Stimulated activated effector memory CD8-positive, alpha-beta T cell treated with anti-CD3 and anti-CD28 coated beads, Interleukin-12 subunit alpha, Interleukin-12 subunit beta, amount 100 ng/mL, for 72 hours (primary cell): ENCODE measurements around the gene C12orf60.

Experiments used
- ATAC-seq: fragments of 150-1000 bp; cut with Tn5 transposase; 2 replicates; pipeline ENCODE4 v1.10.0; 2021
- DNase-seq, 2 donors: peaks; one replicate each; pipeline ENCODE4 v3.0.0; 2021 to 2022; ENCODE audit warnings: low spot score in 2 of 2
- H3K27ac Mint-ChIP-seq: one replicate; pipeline ENCODE4 v1.8.0; 2022; ENCODE audit warnings: mild to moderate bottlenecking, mixed read lengths
- H3K36me3 Mint-ChIP-seq: one replicate; pipeline ENCODE4 v1.8.0; 2022; ENCODE audit warnings: mild to moderate bottlenecking, mixed read lengths
- H3K4me1 Mint-ChIP-seq: one replicate; pipeline ENCODE4 v1.8.0; 2022; ENCODE audit warnings: mixed read lengths
- H3K4me3 Mint-ChIP-seq: one replicate; pipeline ENCODE4 v1.8.0; 2022; ENCODE audit warnings: mild to moderate bottlenecking, mixed read lengths
- H3K9me3 Mint-ChIP-seq: one replicate; pipeline ENCODE4 v1.8.0; 2022; ENCODE audit warnings: mixed read lengths

C12orf60 gene

DNA sequence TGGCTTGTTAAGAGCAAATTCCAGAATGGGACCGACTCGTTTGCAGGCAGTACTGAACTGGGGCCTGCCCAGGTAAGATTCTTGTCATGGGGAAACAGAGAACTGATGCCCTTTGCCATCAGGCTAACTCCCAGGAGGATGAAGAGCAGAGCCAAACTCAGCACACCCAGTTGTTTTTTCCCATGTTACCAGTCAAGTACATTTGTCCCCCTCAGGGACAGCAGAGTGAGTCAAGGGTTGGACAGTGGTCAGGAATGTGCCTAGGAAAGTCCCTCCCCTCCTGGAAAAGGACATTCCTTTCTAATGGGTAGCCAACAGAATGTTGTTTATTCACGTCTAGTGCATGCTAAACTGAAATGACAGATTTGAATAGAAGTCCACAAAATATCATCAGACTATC lies 38.3 kb downstream of the C12orf60 start:
- Mint-ChIP-seq H3K36me3 (no peaks in the 10 kb centered on the region), H3K4me3 (no peak overlapping the region), H3K27ac (no peak overlapping the region), H3K9me3 (no peaks in the 10 kb centered on the region), H3K4me1 (peaks cover 6% of the 10 kb centered on the region)
- no peak for DNase-seq
- no peak for ATAC-seq

GRCh38 chr12:14842315-14842714 lies 38.8 kb downstream of the C12orf60 start:
- Mint-ChIP-seq H3K4me1 (peaks cover 6% of the 10 kb centered on the region), H3K4me3 (no peak overlapping the region), H3K36me3 (no peaks in the 10 kb centered on the region), H3K9me3 (no peaks in the 10 kb centered on the region), H3K27ac (no peak overlapping the region)
- DNase-seq (no peak), ATAC-seq (no peak)

DNA sequence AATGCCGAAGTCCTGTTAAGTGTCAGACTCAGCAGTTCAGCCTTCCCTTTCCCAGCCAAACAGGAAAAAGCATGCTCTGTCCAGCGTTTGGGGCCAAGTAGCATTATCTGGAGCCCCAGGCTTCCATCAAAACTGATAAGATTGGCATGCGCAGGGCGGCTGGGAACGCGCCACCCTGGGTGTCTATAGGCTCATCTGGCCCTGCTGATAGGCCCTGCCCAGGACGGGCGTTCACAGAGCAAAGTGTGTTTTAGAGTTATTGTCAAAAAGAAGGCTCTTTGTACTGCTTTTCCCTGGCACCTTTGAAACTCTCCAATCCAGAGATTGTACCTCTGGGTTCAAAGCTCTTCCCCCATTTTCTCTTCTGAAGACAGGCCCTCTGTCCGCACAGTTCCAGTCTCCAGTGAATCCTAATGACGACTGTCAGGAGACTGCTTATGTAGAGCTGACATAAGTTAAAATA lies 40.0 kb downstream of the C12orf60 start, which contains the start of gene ART4:
Gene ART4 (minus strand): TSS at position 102 of the 463 bp plus-strand sequence. CDS start 413 bp downstream, outside the sequence.
- Mint-ChIP-seq H3K9me3 (no peaks in the 10 kb centered on the region), H3K27ac (no peak within 1 kb of the TSS), H3K4me1 (peaks cover 6% of the 10 kb centered on the region), H3K4me3 (no peak within 1 kb of the TSS), H3K36me3 (no peaks in the 10 kb centered on the region)
- ATAC-seq (no peak), DNase-seq (no peak)

DNA sequence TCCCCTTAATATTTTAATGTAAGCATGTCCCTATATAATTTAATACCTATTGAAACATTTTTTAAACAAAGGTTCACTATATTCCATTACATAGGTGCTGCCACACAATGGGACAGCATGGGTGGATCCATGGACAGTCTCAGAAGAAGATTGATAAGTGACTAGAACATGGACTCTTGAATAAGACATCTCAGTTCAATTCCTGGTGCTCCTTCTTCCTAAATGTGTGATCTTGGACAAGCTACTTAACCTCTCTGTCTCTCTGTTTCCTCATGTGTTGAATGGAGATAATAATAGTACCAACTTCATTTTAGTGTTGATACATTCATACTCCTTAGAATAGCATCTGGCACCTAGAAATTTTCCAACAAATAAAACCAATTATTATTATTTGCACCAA lies 40.9 kb downstream of the C12orf60 start:
- Mint-ChIP-seq H3K4me3 (no peak overlapping the region), H3K27ac (no peak overlapping the region), H3K9me3 (no peaks in the 10 kb centered on the region), H3K36me3 (no peaks in the 10 kb centered on the region), H3K4me1 (peaks cover 6% of the 10 kb centered on the region)
- DNase-seq (no peak), ATAC-seq (no peak)

- ATAC-seq: peak; percentile 54
- Mint-ChIP-seq H3K27ac (peak overlapping the region; percentile 3), H3K36me3 (no peaks in the 10 kb centered on the region), H3K4me3 (no peak overlapping the region), H3K9me3 (no peaks in the 10 kb centered on the region), H3K4me1 (peaks cover 6% of the 10 kb centered on the region)
- peak; percentile 10 to 54 for DNase-seq
Measured at GRCh38 chr12:14845350-14845750, 41.9 kb downstream of the C12orf60 start.

- Mint-ChIP-seq H3K27ac (no peak overlapping the region), H3K4me3 (no peak overlapping the region), H3K36me3 (no peaks in the 10 kb centered on the region), H3K4me1 (peaks cover 6% of the 10 kb centered on the region), H3K9me3 (no peaks in the 10 kb centered on the region)
- ATAC-seq: no peak
- DNase-seq: no peak
Measured at GRCh38 chr12:14846042-14846587, 42.6 kb downstream of the C12orf60 start.

GRCh38 chr12:14846876-14847580 lies 43.6 kb downstream of the C12orf60 start:
- no peaks in the 10 kb centered on the region for H3K9me3 Mint-ChIP-seq
- no peak overlapping the region for H3K4me3 Mint-ChIP-seq

DNA sequence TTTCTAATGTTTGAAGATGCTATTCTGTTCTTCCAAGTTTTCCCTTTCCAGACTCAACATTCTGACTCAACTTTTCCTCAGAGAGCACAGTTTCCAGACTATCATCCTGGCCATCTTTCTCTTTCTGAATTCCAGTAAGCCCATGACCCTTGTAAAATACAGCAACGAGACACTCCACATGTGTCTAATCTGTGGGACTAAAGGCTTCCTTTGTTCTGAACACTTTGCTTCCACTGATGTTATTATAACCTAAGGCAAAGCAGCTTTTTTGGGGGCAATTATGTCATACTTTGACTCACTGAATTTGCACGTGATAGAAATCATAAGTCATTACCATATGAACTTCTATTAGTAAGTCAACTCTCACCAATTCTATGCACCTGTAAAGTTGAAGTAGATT lies 46.2 kb downstream of the C12orf60 start:
- Mint-ChIP-seq H3K36me3 (no peaks in the 10 kb centered on the region), H3K9me3 (no peaks in the 10 kb centered on the region), H3K4me3 (no peak overlapping the region), H3K27ac (no peak overlapping the region), H3K4me1 (peaks cover 6% of the 10 kb centered on the region)
- no peak for DNase-seq
- ATAC-seq: no peak

More at GRCh38 chr12:14846876-14847580, 43.6 kb downstream of the C12orf60 start:
- no peak for DNase-seq
- Mint-ChIP-seq H3K27ac (no peak overlapping the region), H3K4me1 (peaks cover 6% of the 10 kb centered on the region), H3K36me3 (no peaks in the 10 kb centered on the region)
- no peak for ATAC-seq

- H3K4me1 Mint-ChIP-seq: no peaks in the 10 kb centered on the region
Measured at GRCh38 chr12:14850929-14851663, 47.6 kb downstream of the C12orf60 start.

DNA sequence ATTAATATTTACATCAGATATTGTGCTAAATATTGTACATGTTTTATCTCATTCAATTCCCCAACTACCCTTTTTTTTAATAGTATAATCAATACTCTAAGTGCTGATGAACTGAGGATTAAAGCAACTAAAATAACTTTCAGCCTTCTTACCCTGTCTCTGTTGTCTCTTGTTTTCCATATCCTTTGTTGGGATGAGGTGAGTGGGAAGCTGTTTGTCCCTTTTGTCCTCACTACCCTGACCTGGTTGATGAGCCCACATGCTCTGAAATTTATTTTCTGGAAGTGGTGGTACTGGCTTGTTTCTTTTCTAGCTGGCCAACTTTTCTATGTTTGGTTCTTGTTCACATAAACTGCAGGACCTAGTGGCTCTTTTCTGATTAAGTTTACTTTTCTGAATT lies 49.4 kb downstream of the C12orf60 start:
- Mint-ChIP-seq H3K36me3 (no peaks in the 10 kb centered on the region), H3K4me1 (no peaks in the 10 kb centered on the region), H3K4me3 (no peak overlapping the region), H3K27ac (no peak overlapping the region), H3K9me3 (no peaks in the 10 kb centered on the region)
- ATAC-seq: no peak
- DNase-seq: no peak

More at GRCh38 chr12:14850929-14851663, 47.6 kb downstream of the C12orf60 start:
- ATAC-seq (peak; percentile 13), DNase-seq (no peak)
- no peaks in the 10 kb centered on the region for H3K9me3 Mint-ChIP-seq
- H3K27ac Mint-ChIP-seq: peak overlapping the region; percentile 10
- H3K4me3 Mint-ChIP-seq: no peak overlapping the region
- H3K36me3 Mint-ChIP-seq: no peaks in the 10 kb centered on the region

- ATAC-seq (no peak), DNase-seq (no peak)
- Mint-ChIP-seq H3K4me1 (no peaks in the 10 kb centered on the region), H3K36me3 (no peaks in the 10 kb centered on the region), H3K4me3 (no peak overlapping the region), H3K27ac (no peak overlapping the region), H3K9me3 (no peaks in the 10 kb centered on the region)
Measured at GRCh38 chr12:14853961-14854360, 50.5 kb downstream of the C12orf60 start.

- DNase-seq (no peak), ATAC-seq (no peak)
- no peak overlapping the region for H3K27ac Mint-ChIP-seq
- H3K9me3 Mint-ChIP-seq: peaks cover 2% of the 10 kb centered on the region
- H3K4me1 Mint-ChIP-seq: no peaks in the 10 kb centered on the region
- H3K4me3 Mint-ChIP-seq: no peak overlapping the region
- H3K36me3 Mint-ChIP-seq: no peaks in the 10 kb centered on the region
Measured at GRCh38 chr12:14854586-14855183, 51.2 kb downstream of the C12orf60 start.

GRCh38 chr12:14858513-14858912 lies 55.0 kb downstream of the C12orf60 start:
- peaks cover 2% of the 10 kb centered on the region for H3K9me3 Mint-ChIP-seq
- no peak overlapping the region for H3K4me3 Mint-ChIP-seq
- no peaks in the 10 kb centered on the region for H3K4me1 Mint-ChIP-seq
- ATAC-seq (no peak), DNase-seq (no peak)
- H3K27ac Mint-ChIP-seq: no peak overlapping the region
- H3K36me3 Mint-ChIP-seq: no peaks in the 10 kb centered on the region

GRCh38 chr12:14860490-14860889 lies 57.0 kb downstream of the C12orf60 start:
- ATAC-seq (no peak), DNase-seq (no peak)
- peaks cover 2% of the 10 kb centered on the region for H3K9me3 Mint-ChIP-seq
- no peak overlapping the region for H3K4me3 Mint-ChIP-seq
- no peaks in the 10 kb centered on the region for H3K4me1 Mint-ChIP-seq
- H3K27ac Mint-ChIP-seq: no peak overlapping the region
- no peaks in the 10 kb centered on the region for H3K36me3 Mint-ChIP-seq

DNA sequence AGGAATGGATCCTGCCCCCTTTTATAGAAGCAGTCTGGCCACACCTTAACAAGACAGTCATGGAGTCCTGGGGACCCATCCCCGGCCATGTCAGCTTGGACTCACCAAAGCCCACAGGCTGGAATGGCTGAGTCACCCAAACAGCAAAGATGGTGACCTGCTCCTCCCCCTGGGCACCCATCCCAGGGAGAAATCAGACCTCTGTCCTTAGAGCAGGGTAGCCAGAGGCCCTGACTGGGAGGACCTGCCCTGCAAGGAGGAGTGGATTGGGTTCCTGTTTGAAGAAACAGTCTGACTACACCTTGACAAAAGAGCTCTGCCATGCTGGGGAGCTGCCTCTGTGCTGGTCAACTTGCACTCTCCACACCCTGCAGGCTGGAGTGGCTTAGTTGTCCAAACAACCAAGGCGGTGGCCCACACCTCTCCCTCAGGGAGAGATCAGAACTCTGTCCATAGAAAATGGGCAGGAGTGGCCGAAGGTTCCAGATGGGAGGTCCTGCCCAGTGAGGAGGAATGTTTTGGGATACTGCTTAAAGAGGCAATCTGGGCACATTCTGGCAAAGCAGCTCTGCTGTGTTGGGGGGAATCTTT lies 65.5 kb downstream of the C12orf60 start:
- peaks cover 6% of the 10 kb centered on the region for H3K4me1 Mint-ChIP-seq
- no peak overlapping the region for H3K27ac Mint-ChIP-seq
- DNase-seq (no peak), ATAC-seq (no peak)
- H3K36me3 Mint-ChIP-seq: no peaks in the 10 kb centered on the region
- H3K9me3 Mint-ChIP-seq: peaks cover 4% of the 10 kb centered on the region
- H3K4me3 Mint-ChIP-seq: no peak overlapping the region
